Nephron progenitor cell (in vitro differentiated cells): ENCODE measurements around the gene SSTR5.
A peak's percentile ranks its signal among the peaks of the same experiment; 100 is the strongest.

Source experiments
- DNase-seq: peaks from one replicate; pipeline ENCODE4 v3.0.0; 2021
- H3K27ac Mint-ChIP-seq: 2 replicates; pipeline ENCODE4 v1.8.0; 2021; ENCODE audit warnings: mild to moderate bottlenecking, moderate library complexity, mixed read lengths
- H3K27me3 Mint-ChIP-seq: 2 replicates; pipeline ENCODE4 v1.8.0; 2021; ENCODE audit warnings: mild to moderate bottlenecking, low read depth, mixed read lengths; ENCODE audit not compliant: poor library complexity
- H3K36me3 Mint-ChIP-seq: 2 replicates; pipeline ENCODE4 v1.8.0; 2021; ENCODE audit warnings: low read depth, mixed read lengths
- H3K4me1 Mint-ChIP-seq: 2 replicates; pipeline ENCODE4 v1.8.0; 2021; ENCODE audit warnings: mixed read lengths
- H3K4me3 Mint-ChIP-seq: 2 replicates; pipeline ENCODE4 v1.8.0; 2021; ENCODE audit warnings: mild to moderate bottlenecking, moderate library complexity, mixed read lengths
- H3K9me3 Mint-ChIP-seq: 2 replicates; pipeline ENCODE4 v1.8.0; 2021; ENCODE audit warnings: mild to moderate bottlenecking, moderate library complexity, mixed read lengths
- CTCF ChIP-seq: fragments of 200-600 bp; sonication (generic); IDR thresholded peaks from 2 replicates; pipeline ENCODE4 v1.5.0; 2021; ENCODE audit warnings: antibody characterized with exemption

SSTR5 gene

GRCh38 chr16:1079786-1080525, 7.4 kb downstream of the SSTR5 start:
- no peak overlapping the region for H3K4me3 Mint-ChIP-seq
- peaks cover 41% of the 10 kb centered on the region for H3K4me1 Mint-ChIP-seq
- peaks cover 6% of the 10 kb centered on the region for H3K27me3 Mint-ChIP-seq
- no peak for TF ChIP-seq CTCF
- DNase-seq = no peak
- peaks cover 12% of the 10 kb centered on the region for H3K9me3 Mint-ChIP-seq
- peaks cover under 1% of the 10 kb centered on the region for H3K36me3 Mint-ChIP-seq
- no peak overlapping the region for H3K27ac Mint-ChIP-seq

- H3K27me3 Mint-ChIP-seq = peaks cover 9% of the 10 kb centered on the region
- H3K4me3 Mint-ChIP-seq = peak overlapping the region; percentile 48
- peaks cover 9% of the 10 kb centered on the region for H3K36me3 Mint-ChIP-seq
- no peak overlapping the region for H3K27ac Mint-ChIP-seq
- TF ChIP-seq CTCF = no peak
- no peak for DNase-seq
- peaks cover 41% of the 10 kb centered on the region for H3K4me1 Mint-ChIP-seq
- peaks cover 23% of the 10 kb centered on the region for H3K9me3 Mint-ChIP-seq
Measured at GRCh38 chr16:1080801-1081733, 8.5 kb downstream of the SSTR5 start.

GRCh38 chr16:1081734-1082265, 9.3 kb downstream of the SSTR5 start:
- no peak for TF ChIP-seq CTCF
- Mint-ChIP-seq H3K9me3 (peaks cover 28% of the 10 kb centered on the region), H3K27me3 (peaks cover 9% of the 10 kb centered on the region), H3K4me1 (peaks cover 34% of the 10 kb centered on the region), H3K27ac (no peak overlapping the region), H3K4me3 (no peak overlapping the region), H3K36me3 (peaks cover 9% of the 10 kb centered on the region)
- no peak for DNase-seq

- DNase-seq = no peak
- H3K27me3 Mint-ChIP-seq = peaks cover 9% of the 10 kb centered on the region
- H3K36me3 Mint-ChIP-seq = peaks cover 9% of the 10 kb centered on the region
- H3K4me1 Mint-ChIP-seq = peaks cover 28% of the 10 kb centered on the region
- peak overlapping the region; percentile 42 for H3K4me3 Mint-ChIP-seq
- TF ChIP-seq CTCF = no peak
- no peak overlapping the region for H3K27ac Mint-ChIP-seq
- peaks cover 34% of the 10 kb centered on the region for H3K9me3 Mint-ChIP-seq
Measured at GRCh38 chr16:1082266-1082951, 9.9 kb downstream of the SSTR5 start.

- Mint-ChIP-seq H3K9me3 (peaks cover 37% of the 10 kb centered on the region), H3K4me3 (no peak overlapping the region), H3K36me3 (peaks cover 9% of the 10 kb centered on the region), H3K27me3 (peaks cover 9% of the 10 kb centered on the region), H3K27ac (no peak overlapping the region), H3K4me1 (peaks cover 32% of the 10 kb centered on the region)
- peak; percentile 76 for DNase-seq
- no peak for TF ChIP-seq CTCF
Measured at GRCh38 chr16:1082952-1083675, 10.6 kb downstream of the SSTR5 start.
